HG02884 (cell line): Measurements from ENCODE around the gene ZFYVE16.
"Not testable (repeated sequence)": the region's sequence is repeated elsewhere in the genome, so short reads cannot be mapped to it uniquely, and the experiment has no call there.

ENCODE experiments used
- ATAC-seq: cut with Tn5 transposase; IDR thresholded peaks from one replicate; pipeline ENCODE4 v1.9.1; 2021; ENCODE audit warnings: mild to moderate bottlenecking, moderate library complexity; ENCODE audit not compliant: unreplicated experiment

ZFYVE16 gene

GRCh38 chr5:80409367-80409966 lies 1.6 kb downstream of the ZFYVE16 start:
- no peak for ATAC-seq

GRCh38 chr5:80411589-80412219 lies 3.8 kb downstream of the ZFYVE16 start:
- no peak for ATAC-seq

- no peak for ATAC-seq
These were observed 6.2 kb downstream of the ZFYVE16 start for GRCh38 chr5:80414113-80414512.

GRCh38 chr5:80417973-80418372 lies 10.1 kb downstream of the ZFYVE16 start:
- no peak for ATAC-seq

- ATAC-seq = not testable (repeated sequence)
These were observed 16.5 kb downstream of the ZFYVE16 start for GRCh38 chr5:80424365-80424764.

GRCh38 chr5:80435476-80435875 lies 27.6 kb downstream of the ZFYVE16 start:
- no peak for ATAC-seq

- no peak for ATAC-seq
These were observed 29.5 kb downstream of the ZFYVE16 start for GRCh38 chr5:80437326-80437725.

- ATAC-seq = no peak
These were observed 30.9 kb downstream of the ZFYVE16 start for GRCh38 chr5:80438739-80439138.

- ATAC-seq = no peak
These were observed 31.3 kb downstream of the ZFYVE16 start for GRCh38 chr5:80439213-80439612.

GRCh38 chr5:80442742-80443141 lies 34.9 kb downstream of the ZFYVE16 start:
- ATAC-seq = no peak

GRCh38 chr5:80453366-80453765 lies 45.5 kb downstream of the ZFYVE16 start:
- ATAC-seq = no peak

GRCh38 chr5:80463269-80463668 lies 55.4 kb downstream of the ZFYVE16 start:
- no peak for ATAC-seq

- ATAC-seq = no peak
These were observed 59.0 kb downstream of the ZFYVE16 start for GRCh38 chr5:80466669-80467485.

GRCh38 chr5:80468131-80468530 lies 60.3 kb downstream of the ZFYVE16 start:
- no peak for ATAC-seq

GRCh38 chr5:80470631-80471030 lies 62.8 kb downstream of the ZFYVE16 start:
- not testable (repeated sequence) for ATAC-seq

- no peak for ATAC-seq
These were observed 67.1 kb downstream of the ZFYVE16 start for GRCh38 chr5:80474929-80475328.

GRCh38 chr5:80479713-80480112 lies 71.8 kb downstream of the ZFYVE16 start:
- no peak for ATAC-seq

- no peak for ATAC-seq
These were observed 72.5 kb downstream of the ZFYVE16 start for GRCh38 chr5:80480354-80480753.

GRCh38 chr5:80481019-80481893 lies 73.4 kb downstream of the ZFYVE16 start:
- no peak for ATAC-seq

- ATAC-seq = no peak
These were observed 74.7 kb downstream of the ZFYVE16 start for GRCh38 chr5:80482578-80482977.

GRCh38 chr5:80483636-80484232 lies 75.9 kb downstream of the ZFYVE16 start:
- no peak for ATAC-seq
